Stomach smooth muscle (tissue), 2 donors: ENCODE results near the gene BTBD16.

Experiments
- H3K27ac ChIP-seq: one replicate; pipeline ENCODE4 v1.7.0; 2013; ENCODE audit warnings: mild to moderate bottlenecking, low read length, inconsistent platforms
- H3K27me3 ChIP-seq, 2 donors: one replicate each; pipeline ENCODE4 v1.7.0; 2013; ENCODE audit warnings: low read length in 2 of 2; ENCODE audit not compliant: insufficient read depth in 2 of 2, control insufficient read depth in 1 of 2
- H3K36me3 ChIP-seq, 2 donors: one replicate each; pipeline ENCODE4 v1.7.0; 2013; ENCODE audit warnings: low read length in 2 of 2; ENCODE audit not compliant: control insufficient read depth in 2 of 2, insufficient read depth in 2 of 2
- H3K4me1 ChIP-seq: one replicate; pipeline ENCODE4 v1.7.0; 2013; ENCODE audit warnings: low read length; ENCODE audit not compliant: control insufficient read depth, insufficient read depth
- H3K4me3 ChIP-seq, 2 donors: one replicate each; pipeline ENCODE4 v1.7.0; 2013; ENCODE audit warnings: low read length in 2 of 2
- H3K9ac ChIP-seq, 2 donors: one replicate each; pipeline ENCODE4 v1.7.0; 2013; ENCODE audit warnings: low read length in 2 of 2, mild to moderate bottlenecking in 1 of 2
- H3K9me3 ChIP-seq, 2 donors: one replicate each; pipeline ENCODE4 v1.7.0; 2013; ENCODE audit warnings: low read length in 2 of 2; ENCODE audit not compliant: control insufficient read depth in 2 of 2
- donor health status: healthy.
- donor health status: Pancreatic carcinoma.

BTBD16 gene

DNA sequence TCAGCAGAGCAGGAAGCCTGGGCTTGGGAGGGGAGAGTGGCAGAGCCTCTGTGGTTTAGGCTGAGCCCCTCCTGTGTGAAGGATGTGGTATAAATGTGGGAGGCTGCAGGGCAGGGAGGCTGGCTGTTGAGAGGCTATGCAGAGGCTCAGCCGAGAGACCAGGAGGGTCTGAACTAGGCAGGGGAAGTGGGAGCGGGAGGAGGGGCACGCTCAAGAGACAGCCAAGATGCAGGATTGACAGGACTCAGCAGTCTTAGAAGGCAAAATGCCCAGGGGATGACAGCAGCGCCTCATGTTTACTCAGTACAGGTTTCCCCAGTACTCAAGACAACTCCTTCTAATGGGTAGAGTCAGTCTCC is 24.3 kb downstream of the BTBD16 start:
- no peak overlapping the region for H3K9ac ChIP-seq
- no peak overlapping the region for H3K27ac ChIP-seq
- H3K4me1 ChIP-seq = peaks cover 6% of the 10 kb centered on the region
- no peak overlapping the region for H3K4me3 ChIP-seq
- H3K9me3 ChIP-seq = no peaks in the 10 kb centered on the region
- no peaks in the 10 kb centered on the region for H3K27me3 ChIP-seq
- H3K36me3 ChIP-seq = no peaks in the 10 kb centered on the region

DNA sequence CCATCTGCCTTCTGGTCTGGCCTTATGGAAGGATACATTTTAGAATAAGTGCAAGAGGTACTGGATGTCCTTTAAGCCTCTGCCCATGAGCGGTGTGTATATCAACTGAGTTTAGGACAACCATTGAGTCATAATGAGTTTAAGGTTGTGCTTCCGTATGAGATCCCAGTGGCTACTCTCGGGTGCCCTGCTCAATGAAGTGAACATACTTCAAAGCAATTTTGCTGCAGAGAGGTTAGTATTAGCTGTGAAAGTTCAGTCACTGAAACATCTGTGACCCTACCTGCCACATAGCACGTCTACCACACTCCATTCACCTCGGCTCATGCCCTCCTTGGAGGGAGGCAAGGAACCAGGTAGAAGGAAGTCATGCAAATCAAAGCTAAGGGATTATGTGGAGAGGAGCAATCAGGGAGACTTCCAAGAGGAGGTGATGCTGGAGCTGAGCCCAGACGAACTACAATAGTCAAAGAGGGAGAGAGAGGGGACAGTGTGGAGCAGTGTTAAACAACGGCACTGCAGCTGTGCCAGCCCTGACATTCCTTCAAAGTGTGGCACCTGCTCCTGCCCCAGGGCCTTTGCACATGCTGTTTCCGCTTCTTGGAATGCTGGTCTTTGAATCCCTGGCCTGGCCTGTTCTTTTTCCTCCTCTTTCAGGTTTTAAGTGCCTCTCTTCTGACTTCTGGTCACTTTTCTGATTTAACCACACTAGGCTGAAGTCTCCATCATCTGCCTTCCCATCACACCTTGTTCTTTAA is 25.4 kb downstream of the BTBD16 start:
- Histone ChIP-seq H3K4me1 (peaks cover 15% of the 10 kb centered on the region), H3K27me3 (no peaks in the 10 kb centered on the region), H3K4me3 (no peak overlapping the region), H3K9ac (no peak overlapping the region), H3K9me3 (no peaks in the 10 kb centered on the region), H3K36me3 (no peaks in the 10 kb centered on the region), H3K27ac (no peak overlapping the region)

DNA sequence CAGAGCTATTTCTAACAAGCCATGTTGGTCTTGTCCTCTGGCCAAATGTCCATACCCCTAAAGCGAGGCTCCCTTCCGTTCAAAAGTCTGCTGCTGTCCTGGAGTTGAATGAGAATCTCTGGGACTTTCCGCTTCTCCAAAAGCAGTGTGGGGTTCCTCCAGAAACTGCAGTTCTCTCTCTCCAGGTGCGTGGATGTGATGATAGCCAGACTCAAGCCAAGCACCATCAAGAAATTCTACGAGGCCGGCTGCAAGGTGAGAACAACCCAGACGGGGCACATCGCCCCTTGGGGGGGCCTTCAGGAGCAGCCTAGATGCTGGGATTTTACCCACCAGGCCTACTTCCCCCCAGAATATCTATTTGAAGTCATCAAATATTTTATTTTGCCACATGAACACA is 26.5 kb downstream of the BTBD16 start:
- H3K9me3 ChIP-seq = no peaks in the 10 kb centered on the region
- H3K4me1 ChIP-seq = peaks cover 15% of the 10 kb centered on the region
- no peak overlapping the region for H3K9ac ChIP-seq
- H3K27me3 ChIP-seq = no peaks in the 10 kb centered on the region
- H3K27ac ChIP-seq = no peak overlapping the region
- no peak overlapping the region for H3K4me3 ChIP-seq
- no peaks in the 10 kb centered on the region for H3K36me3 ChIP-seq

DNA sequence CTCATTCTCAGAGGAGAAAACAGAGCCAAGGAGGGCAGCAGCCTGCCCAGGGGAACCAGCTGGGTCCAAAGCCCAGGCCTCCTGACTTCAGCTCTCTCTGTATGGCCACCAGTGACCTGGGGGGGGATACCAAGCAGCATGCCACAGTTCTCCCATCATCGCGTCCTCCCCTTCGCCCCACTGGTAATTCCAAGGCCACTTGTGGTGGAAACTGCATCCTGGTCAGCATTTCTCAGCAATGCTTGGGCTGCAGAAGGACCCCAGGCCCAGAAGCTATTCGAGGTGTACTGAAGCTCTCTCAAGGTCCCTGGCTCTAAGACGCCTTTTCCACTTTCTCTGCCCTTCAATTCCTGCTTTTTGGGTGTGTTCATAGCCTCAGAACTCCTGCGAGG is 27.1 kb downstream of the BTBD16 start:
- H3K4me3 ChIP-seq = no peak overlapping the region
- no peak overlapping the region for H3K27ac ChIP-seq
- no peak overlapping the region for H3K9ac ChIP-seq
- no peaks in the 10 kb centered on the region for H3K9me3 ChIP-seq
- H3K4me1 ChIP-seq = peaks cover 15% of the 10 kb centered on the region
- H3K27me3 ChIP-seq = no peaks in the 10 kb centered on the region
- H3K36me3 ChIP-seq = no peaks in the 10 kb centered on the region

DNA sequence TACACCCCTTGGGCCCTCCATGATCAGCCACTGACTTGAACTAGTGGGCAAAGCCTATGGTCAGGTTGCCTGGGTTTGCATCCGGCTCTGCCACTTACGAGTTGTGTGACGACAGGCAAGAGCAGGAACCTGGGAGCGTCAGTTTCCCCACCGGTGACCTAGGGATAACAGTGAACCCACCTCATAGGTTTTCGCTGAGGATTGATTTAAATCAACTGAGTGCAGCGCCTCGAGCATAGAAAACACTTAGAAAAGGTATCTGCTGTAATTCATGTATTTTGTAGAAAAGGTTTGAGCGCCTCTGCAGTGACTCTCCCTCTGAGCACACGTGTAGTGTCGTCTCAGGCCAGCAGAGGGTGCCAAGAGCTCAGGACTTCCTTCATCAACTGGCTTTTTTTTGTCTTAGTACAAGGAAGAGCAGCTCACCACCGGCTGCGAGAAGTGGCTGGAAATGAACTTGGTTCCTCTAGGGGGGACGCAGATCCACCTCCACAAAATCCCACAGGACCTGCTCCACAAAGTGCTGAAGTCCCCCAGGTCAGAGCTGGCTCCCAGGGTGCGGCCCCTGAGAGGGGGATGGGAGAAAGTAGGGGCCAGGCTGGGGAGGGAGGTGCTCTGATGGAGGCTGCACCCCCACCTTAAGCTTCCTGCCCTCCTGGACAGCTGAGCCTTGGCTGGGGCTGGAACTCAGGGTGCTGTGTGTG is 27.7 kb downstream of the BTBD16 start:
- Histone ChIP-seq H3K27me3 (no peaks in the 10 kb centered on the region), H3K9ac (no peak overlapping the region), H3K36me3 (no peaks in the 10 kb centered on the region), H3K4me3 (peak overlapping the region; percentile 24 to 62), H3K9me3 (no peaks in the 10 kb centered on the region), H3K4me1 (peaks cover 15% of the 10 kb centered on the region), H3K27ac (no peak overlapping the region)

DNA sequence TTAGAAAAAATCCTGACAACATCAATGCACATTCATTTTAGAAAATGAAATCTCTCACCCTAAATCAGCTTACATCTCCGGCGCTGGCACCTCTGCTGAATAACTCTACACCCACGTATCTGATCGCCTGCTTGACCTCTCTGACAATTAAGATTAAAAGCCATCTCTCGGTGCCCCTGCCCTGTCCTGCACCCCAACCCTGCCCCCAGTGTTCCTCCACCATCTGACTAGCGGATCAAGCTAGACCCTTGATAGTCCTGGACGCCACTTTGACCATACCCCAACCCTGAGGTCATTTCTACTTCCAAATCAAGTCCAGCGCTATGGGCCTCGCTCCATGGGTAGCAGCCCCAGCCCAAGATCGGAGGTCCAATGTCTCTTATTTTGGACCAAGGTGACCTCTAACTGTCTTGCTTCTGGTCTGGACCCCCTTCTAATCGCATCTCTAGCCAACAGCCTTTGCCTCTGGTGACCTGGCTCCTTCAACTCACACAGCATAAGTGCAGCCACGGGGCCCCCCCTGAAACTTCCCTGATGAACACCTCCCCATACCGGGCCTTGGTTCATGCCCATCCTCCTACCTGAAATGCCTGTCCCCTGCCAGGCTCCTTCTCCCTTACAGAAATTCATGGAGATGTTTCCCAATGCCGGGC is 28.5 kb downstream of the BTBD16 start:
- peak overlapping the region; percentile 3 for H3K27ac ChIP-seq
- H3K9me3 ChIP-seq = no peaks in the 10 kb centered on the region
- H3K4me1 ChIP-seq = peaks cover 15% of the 10 kb centered on the region
- H3K36me3 ChIP-seq = no peaks in the 10 kb centered on the region
- H3K4me3 ChIP-seq = no peak overlapping the region
- no peaks in the 10 kb centered on the region for H3K27me3 ChIP-seq
- H3K9ac ChIP-seq = no peak overlapping the region

DNA sequence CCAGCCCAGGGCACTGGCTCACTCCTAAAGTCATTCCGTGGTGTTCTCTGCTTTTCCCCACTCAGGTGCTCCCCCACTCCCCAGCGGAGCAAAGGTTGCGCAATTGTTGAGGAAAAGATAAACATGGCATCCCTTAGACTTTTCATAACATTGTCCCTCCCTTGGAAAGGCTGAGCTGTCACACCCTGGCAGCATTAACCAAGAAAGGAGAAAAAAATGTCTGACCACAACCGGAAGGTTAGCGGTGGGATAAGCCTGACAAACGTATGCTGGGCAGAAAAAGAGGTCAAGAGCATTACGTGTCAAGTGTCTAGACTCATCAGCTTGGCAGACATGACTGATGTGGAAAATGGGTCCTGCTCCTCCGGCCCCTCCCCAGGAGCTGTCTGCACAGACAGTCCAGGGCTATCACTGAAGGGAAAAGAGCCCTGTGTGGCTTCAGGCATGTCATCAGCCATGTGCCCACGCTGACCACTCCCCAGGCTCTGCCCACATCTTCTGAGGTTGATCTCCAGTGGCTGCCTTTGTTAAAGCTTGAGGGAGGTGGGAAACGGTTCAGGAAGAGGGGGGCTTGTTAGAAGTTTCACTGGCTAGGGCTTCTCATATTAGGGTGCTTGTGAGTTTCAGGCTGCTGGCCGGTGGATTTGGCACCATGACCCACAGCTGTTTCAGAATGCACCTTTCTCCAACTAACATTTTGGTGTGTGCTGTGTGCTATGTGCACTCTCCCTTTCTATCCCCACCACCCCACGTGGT is 30.1 kb downstream of the BTBD16 start:
- H3K27ac ChIP-seq = no peak overlapping the region
- no peaks in the 10 kb centered on the region for H3K27me3 ChIP-seq
- no peaks in the 10 kb centered on the region for H3K36me3 ChIP-seq
- H3K9ac ChIP-seq = no peak overlapping the region
- H3K9me3 ChIP-seq = peaks cover 0 to 4% of the 10 kb centered on the region in 2 donors
- H3K4me3 ChIP-seq = peak overlapping the region in 1 of 2 donors; percentile 8
- H3K4me1 ChIP-seq = peaks cover 15% of the 10 kb centered on the region

DNA sequence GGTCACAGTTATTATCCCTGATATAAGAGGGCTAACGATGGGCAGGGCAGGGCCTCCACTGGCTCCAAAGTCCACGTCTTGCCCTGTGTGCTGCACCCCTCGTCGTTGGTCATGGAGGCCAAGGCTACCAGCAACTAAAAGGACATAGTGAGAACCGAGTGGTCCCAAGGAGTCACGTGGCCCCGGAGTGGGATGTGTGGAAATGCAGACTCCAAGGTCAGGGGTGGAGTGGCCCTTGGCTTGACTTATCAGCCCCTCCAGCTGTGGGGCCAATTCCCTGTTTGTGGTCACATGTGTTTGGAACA is 30.7 kb downstream of the BTBD16 start:
- H3K36me3 ChIP-seq = no peaks in the 10 kb centered on the region
- H3K27ac ChIP-seq = no peak overlapping the region
- peaks cover 15% of the 10 kb centered on the region for H3K4me1 ChIP-seq
- no peak overlapping the region for H3K4me3 ChIP-seq
- H3K27me3 ChIP-seq = no peaks in the 10 kb centered on the region
- H3K9me3 ChIP-seq = peaks cover 0 to 4% of the 10 kb centered on the region in 2 donors
- no peak overlapping the region for H3K9ac ChIP-seq

DNA sequence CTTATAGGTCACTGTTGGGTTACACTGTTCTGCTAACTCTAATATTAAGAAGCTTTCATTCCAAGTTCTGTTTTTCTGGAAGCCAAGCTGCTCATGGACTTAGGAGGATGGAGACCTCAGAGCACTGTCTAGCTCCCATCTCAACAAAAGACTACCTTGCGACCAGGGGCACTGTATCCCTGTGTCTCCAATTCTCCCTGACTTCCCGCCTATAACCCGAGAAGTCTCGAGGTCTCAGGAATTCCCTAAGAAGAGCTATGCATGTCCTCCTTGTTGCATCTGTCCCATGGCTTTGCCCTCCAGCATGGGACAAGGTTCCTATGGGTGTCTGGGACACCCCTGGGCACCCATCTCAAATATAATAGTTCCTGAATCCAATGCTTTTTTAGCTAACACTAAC is 31.2 kb downstream of the BTBD16 start:
- H3K36me3 ChIP-seq = no peaks in the 10 kb centered on the region
- peaks cover 0 to 4% of the 10 kb centered on the region in 2 donors for H3K9me3 ChIP-seq
- H3K27ac ChIP-seq = no peak overlapping the region
- no peaks in the 10 kb centered on the region for H3K27me3 ChIP-seq
- H3K4me3 ChIP-seq = no peak overlapping the region
- H3K4me1 ChIP-seq = peaks cover 17% of the 10 kb centered on the region
- H3K9ac ChIP-seq = no peak overlapping the region

DNA sequence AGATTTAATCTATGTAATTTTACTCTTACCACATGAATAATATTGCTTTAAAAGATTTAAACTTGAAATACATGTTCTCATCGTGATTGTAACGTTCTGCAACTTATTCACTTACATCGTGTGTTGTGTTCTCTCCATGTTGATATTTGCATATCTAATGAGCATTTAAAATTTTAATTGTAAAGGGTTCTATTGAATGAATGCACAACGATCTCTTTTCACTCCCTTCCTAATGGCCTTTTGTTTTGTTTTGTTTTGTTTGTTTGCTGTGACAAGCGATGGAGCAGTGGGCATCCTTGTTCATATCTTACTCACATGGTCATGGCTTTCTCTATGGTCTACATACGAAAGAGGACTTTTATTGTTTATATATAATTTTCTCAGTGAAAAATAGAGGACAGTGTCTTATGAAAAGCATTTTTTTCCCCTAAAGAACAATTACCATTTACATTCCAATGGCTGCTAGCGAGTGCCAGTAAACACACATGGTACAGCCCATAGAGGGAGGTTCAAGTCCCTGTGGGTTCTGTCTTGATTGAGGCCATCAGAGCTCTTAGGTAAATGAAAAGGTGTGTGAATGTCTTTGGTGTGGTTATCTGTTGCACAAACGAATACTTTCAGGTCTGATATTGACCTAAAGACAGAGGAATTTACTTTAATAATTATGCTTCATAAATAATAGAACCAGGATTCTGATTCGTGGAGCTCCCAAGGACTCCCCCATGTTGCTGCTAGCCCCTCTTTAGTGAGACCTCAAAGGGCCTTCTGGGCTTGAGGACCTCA is 32.4 kb downstream of the BTBD16 start:
- Histone ChIP-seq H3K27ac (no peak overlapping the region), H3K4me3 (no peak overlapping the region), H3K36me3 (no peaks in the 10 kb centered on the region), H3K4me1 (peaks cover 28% of the 10 kb centered on the region), H3K9ac (no peak overlapping the region), H3K9me3 (peaks cover 0 to 4% of the 10 kb centered on the region in 2 donors), H3K27me3 (no peaks in the 10 kb centered on the region)
